DMS 273 treated with DMSO at 0.1 percent for 48 hours (cell line): ENCODE results near the gene GOLGA6L26.
"Not testable (repeated sequence)": the region's sequence is repeated elsewhere in the genome, so short reads cannot be mapped to it uniquely, and the experiment has no call there.

Experiments used
- DNase-seq: peaks from one replicate; lab custom pipeline; 2025; lab: John Stamatoyannopoulos, UW

The GOLGA6L26 gene

GRCh38 chr15:23334096-23334495, at the start of gene GOLGA6L26:
Gene GOLGA6L26, minus strand, starts transcription at chr15:23334196. Its CDS starts 61 bp downstream, at chr15:23334135.
- DNase-seq = not testable (repeated sequence)

GRCh38 chr15:23381192-23381591, 47.2 kb upstream of the GOLGA6L26 start:
- not testable (repeated sequence) for DNase-seq

- DNase-seq = not testable (repeated sequence)
Observed at GRCh38 chr15:23380700-23381099, 46.7 kb upstream of the GOLGA6L26 start.

GRCh38 chr15:23378946-23379345, 45.0 kb upstream of the GOLGA6L26 start:
- not testable (repeated sequence) for DNase-seq

DNA sequence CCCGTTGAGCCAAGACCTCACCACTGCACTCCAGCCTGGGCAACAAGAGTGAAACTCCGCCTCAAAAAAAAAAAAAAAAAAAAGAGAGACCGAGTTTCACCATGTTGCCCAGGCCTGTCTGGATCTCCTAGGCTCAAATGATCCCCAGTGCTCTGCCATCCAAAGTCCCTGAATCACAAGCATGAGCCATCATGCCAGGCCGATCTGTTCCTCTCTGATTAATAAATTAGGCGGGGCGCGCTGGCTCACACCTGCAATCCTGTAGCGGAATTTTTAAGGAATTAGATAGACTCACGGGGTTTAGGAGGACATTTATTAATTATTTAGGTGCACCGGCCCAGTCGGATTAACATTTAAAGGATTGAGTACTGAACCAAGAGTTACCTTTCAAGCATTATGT, 40.2 kb upstream of the GOLGA6L26 start:
- not testable (repeated sequence) for DNase-seq

GRCh38 chr15:23372891-23373600, 39.0 kb upstream of the GOLGA6L26 start:
- DNase-seq = not testable (repeated sequence)

DNA sequence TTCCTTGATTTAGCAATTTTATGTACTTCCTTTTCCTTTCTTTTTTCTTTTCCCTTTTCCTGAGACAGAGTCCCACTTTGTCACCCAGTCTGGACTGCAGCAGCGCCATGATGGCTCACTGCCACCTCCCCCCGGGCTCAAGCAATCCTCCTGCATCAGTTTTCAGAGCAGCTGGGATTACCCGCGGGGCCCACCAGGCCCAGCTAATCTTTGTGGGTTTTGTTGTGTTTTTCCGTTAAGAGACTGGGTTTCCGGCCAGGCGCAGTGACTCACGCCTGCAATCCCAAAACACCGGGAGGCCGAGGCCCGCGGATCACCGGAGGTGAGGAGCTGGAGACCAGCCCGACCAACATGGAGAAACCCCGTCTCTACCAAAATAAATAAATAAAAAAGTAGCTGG, 38.3 kb upstream of the GOLGA6L26 start:
- DNase-seq = no peak

DNA sequence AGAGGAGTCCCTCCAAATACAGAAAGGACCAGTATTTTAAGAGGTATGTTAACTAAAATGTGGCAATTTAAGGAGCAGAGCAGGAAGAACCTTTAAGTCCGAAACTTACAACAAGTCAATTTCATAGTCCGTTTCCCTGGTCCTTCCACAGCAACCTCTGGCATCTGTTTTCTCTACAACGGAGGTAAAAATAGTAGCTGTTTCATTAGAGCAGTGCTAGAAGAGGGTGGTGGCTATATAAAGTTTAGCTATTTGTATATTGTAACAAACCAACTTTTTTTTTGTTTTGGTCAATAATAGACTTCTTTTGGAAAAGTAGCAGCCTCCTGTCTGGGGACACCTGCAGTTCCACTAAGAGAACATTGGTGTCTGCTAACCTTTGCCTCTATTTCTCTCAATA, 37.9 kb upstream of the GOLGA6L26 start:
- DNase-seq = not testable (repeated sequence)

GRCh38 chr15:23371134-23371533, 37.1 kb upstream of the GOLGA6L26 start:
- DNase-seq = not testable (repeated sequence)

- no peak for DNase-seq
Observed at GRCh38 chr15:23370578-23370977, 36.6 kb upstream of the GOLGA6L26 start.

DNA sequence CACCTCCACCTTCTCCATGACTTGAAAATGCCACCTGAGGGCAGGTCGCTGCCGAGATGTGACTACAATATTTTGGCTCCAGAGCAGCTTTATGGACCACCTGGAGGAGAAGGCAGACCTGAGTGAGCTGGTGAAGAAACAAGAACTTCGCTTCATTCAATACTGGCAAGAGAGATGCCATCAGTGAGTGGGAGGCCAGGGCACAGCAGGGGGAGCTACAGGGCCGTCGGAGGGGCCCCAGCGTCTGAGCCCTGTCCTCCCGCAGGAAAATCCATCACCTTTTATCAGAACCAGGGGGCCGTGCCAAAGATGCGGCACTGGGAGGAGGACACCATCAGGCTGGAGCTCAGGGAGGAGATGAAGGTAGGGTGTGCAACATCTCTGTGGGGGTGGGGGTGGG, 30.3 kb upstream of the GOLGA6L26 start:
- not testable (repeated sequence) for DNase-seq

GRCh38 chr15:23362622-23363021, 28.6 kb upstream of the GOLGA6L26 start:
- not testable (repeated sequence) for DNase-seq

- DNase-seq = not testable (repeated sequence)
Observed at GRCh38 chr15:23354448-23354847, 20.5 kb upstream of the GOLGA6L26 start, which contains the start of gene GOLGA8S. Gene GOLGA8S, plus strand, starts transcription at chr15:23354748. Its CDS starts 62 bp downstream, at chr15:23354810.

DNA sequence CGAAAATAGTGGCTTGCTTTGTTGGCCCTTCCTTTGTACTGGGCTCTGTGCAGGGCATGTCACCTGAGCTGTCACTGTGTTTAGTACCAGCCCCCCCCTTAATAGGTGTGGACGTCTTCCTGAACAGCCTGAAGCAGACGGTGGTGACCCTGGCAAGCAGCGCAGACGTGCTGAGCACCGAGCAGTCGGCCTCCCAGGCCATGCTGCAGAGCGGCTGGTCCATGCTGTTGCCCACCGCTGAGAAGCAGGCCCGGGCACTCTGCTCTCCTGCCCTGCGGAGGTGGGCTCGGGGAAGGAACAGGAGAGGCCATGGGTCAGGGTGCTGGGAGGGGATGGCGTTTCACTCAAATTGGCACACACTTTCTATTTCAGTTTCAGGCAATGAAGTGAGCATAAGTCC, 22.8 kb downstream of the GOLGA6L26 start:
- not testable (repeated sequence) for DNase-seq

DNA sequence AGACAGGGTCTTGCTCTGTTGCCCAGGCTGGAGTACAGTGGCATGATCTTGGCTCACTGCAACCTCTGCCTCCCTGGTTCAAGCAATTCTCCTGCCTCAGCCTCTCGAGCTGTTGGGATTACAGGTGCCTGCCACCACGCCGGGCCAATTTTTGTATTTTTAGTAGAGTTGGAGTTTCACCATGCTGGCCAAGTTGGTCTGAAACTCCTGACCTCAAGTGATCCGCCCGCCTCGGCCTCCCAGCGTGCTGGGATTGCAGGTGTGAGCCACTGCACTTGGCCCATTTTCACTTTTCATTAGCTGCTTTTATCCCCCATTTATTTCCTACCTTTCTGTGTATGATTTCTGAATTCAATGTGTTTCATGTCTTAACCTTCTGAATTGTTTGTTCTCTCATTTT, 28.1 kb downstream of the GOLGA6L26 start:
- DNase-seq = not testable (repeated sequence)

GRCh38 chr15:23304805-23305204, 29.2 kb downstream of the GOLGA6L26 start:
- DNase-seq = not testable (repeated sequence)

- DNase-seq = not testable (repeated sequence)
Observed at GRCh38 chr15:23304267-23304666, 29.7 kb downstream of the GOLGA6L26 start.

GRCh38 chr15:23303654-23304053, 30.3 kb downstream of the GOLGA6L26 start:
- not testable (repeated sequence) for DNase-seq

DNA sequence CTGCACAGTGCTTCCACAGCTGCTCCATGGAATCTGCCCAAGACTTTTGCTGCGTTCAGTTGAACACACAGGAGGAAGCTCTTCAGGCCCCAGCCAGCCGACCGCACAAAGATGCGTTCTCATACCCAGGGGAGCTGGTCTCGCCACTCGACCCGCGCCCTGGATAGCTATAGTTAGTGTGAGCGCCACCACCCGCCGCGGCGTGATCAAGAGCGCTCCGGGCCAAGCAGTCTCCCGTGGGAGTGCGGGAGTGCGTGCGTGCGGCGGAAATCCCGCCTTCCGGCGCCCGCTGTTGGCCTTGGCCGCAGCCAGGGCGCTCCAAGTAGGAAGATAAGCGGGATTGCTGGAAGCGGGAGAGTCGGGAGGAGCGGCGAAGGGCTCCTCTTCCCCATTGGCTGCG, 30.8 kb downstream of the GOLGA6L26 start:
- DNase-seq = not testable (repeated sequence)
